GM21529 (cell line): ENCODE data around the gene EDC4.
"Not testable (repeated sequence)": the region's sequence is repeated elsewhere in the genome, so short reads cannot be mapped to it uniquely, and the experiment has no call there.

ENCODE experiments used
- ATAC-seq: cut with Tn5 transposase; IDR thresholded peaks from one replicate; pipeline ENCODE4 v1.9.1; 2021; ENCODE audit not compliant: unreplicated experiment

EDC4 gene

DNA sequence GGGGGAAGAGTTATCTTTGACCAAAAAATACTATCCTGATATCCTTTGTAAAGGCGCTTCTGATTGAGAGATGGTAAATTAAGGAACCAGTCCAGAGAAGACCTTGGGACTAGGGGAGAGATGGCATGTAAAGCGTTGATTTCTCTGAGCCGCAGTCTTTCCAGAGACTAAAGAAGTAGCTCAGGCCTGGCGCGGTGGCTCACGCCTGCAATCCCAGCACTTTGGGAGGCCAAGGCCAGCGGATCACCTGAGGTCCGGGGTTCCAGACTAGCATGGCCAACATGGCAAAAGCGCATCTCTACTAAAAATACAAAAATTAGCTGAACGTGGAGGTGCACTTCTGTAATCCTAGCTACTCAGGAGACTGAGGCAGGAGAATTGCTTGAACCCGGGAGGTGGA is 24.7 kb upstream of the EDC4 start:
- ATAC-seq = no peak

DNA sequence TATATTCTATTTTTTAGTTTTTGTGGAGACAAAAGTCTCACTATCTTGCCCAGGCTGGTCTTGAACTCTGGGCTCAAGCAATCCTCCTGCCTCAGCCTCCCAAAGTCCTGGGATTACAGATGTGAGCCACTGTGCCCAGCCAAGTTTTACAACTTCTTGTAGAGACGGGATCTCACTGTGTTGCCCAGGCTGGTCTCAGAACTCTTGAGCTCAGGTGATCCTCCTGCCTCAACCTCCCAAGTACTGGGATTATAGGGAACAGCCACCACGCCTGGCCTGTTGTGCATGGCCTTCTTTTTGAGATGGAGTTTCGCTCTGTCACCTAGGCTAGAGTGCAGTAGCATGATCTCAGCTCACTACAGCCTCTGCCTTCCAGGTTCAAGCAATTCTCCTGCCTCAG is 19.2 kb upstream of the EDC4 start:
- no peak for ATAC-seq

DNA sequence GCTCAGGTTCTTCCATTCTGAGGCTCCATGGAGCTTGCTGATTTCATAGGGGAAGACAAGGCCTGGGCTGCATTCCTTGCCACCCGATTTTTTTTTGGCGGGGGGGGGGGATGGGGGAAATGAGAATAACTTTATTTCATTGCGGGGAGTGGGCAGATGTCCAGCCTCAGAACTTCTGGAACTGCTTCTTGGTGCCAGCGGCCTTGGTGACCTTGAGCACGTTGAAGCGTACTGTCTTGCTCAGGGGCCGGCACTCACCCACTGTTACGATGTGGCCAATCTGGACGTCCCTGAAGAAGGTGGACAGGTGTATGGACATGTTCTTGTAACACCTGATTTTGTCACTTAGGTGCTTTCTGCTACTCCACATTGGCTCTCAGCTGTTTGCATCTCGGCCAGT is 17.1 kb upstream of the EDC4 start:
- ATAC-seq = no peak

DNA sequence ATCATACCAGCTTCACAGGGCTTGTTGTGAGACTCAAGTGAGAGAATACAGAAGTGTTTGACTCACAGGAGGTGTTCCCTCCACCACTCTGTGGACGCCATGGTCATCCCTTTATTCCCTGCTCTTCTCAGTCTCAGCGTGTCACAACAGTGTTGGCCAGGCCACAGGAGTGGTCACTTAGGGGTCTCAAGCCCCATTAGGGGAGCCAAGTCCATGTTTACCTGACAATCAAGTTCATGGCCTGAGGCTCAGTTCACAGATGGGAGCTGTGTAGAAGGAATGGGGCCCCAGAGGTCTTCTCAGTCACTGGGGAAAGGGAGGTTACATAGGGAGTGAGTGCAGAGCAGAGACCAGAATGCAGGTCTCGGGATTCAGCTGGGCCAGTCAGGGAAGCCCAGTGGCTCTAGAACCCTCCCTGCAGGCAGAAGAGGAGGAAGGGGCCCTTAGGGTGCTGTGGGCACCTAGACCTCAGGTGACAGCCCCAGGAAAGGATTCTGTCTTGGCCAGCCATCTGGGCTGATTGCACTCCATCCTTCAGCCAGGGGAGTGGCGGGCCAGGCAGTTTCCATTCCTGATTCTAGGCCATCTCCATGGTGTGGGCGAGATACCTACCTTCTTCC is 15.8 kb upstream of the EDC4 start:
- ATAC-seq = no peak

DNA sequence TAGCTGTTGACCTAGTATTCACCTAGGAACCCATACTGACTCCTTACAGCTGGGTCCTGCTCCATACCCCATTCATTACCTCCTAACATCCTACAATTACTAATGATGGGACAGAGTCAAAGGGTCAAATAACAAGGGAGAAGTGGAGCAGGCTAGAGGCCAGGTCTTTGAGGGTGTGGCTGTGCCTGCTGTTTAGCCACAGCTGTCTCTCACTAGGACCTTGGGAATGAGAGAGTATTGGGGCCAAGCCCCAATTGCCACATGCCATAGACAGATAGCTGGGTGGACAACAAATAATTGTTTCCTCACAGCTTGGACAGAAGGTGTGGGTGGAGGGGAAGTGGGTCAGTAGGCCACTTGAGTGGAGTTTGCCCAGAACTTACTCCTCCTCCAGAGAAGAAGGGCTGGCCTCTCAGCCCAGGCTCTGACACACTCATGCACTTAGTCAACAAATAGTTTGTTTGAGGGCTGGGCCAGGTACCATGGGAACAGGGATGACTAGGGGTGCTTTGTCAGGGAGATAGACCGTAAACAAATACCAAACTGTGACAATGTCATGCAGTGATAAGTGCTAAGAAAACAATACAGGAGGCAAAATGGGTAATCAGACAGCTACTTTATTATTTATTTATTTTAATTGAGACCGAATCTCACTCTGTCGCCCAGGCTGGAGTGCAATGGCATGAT is 15.2 kb upstream of the EDC4 start:
- ATAC-seq = no peak

DNA sequence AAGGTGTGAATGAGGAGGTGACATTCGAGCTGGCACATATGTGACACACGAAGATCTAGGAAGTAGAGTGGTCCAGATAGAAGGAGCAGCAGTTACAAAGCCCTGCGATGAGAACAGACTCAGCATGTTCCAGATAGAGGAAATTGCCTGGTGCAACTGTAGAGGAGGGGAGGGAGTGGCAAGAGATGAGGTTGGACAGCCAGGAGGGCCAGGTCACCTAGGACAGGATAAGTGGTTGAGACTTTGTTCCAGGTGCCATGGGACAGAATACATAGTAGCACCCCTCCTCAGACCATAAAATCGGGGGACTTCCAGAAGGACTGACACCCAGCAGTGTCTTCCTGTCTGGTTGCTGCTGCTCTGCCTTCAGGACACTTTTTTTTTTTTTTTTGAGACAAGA is 14.4 kb upstream of the EDC4 start:
- no peak for ATAC-seq

DNA sequence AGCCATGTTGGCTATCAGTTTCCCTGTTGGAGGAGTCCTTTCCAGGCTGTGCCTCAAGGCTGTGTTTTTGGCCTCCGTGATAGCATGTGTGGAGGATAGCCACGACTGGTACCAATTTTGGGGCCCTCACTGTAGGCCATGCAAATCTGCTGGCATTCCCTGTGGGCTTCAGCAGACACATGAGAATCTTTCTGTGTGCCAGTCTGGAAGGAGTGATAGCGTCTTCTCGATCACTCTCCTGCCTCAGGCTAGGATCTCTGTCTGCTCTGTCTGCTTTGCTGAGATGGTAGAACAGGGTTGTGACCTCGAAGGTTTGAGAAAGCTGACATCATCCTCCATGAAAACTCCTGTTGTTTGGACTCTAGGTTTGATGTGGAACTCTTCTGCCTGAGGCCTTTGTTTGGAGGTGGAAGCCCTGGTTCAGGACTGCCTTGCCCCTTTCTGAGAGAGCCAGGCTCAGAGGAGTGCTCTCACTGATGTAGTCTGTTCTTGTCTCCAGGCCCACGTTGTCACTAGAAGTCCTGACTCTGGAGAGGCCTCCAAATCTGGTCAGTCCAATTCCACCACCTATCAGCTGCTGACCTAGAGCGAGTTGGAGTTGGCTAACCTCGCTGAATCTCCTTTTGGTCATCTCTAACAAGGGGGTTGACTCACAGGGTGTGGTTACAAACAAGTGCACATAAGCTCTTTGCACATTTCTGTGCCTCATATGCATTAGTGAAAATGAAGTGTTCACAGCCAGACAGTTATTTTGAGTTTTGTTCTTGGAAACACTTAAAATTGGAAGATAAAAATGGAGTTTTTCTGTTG is 12.1 kb upstream of the EDC4 start:
- no peak for ATAC-seq

DNA sequence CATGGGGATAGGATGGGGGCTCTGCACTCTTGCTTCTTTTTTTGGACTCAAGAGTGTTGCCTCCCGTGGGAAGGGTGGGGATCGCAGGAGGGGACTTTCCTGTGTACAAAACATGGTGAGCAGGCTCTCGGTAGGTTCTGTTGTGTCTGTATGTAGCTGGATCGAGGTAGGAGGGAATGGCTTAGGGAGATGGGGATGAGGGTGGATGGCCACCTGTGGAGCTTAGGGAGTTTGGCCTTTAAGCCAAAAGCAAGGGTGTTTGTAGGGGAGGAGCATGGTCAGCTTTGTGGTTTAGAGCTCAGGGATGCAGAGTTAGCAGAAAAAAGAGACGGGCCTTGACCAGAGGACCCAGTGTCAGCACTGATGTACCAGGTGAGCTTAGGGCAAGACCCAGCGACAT is 11.0 kb upstream of the EDC4 start:
- ATAC-seq = no peak

DNA sequence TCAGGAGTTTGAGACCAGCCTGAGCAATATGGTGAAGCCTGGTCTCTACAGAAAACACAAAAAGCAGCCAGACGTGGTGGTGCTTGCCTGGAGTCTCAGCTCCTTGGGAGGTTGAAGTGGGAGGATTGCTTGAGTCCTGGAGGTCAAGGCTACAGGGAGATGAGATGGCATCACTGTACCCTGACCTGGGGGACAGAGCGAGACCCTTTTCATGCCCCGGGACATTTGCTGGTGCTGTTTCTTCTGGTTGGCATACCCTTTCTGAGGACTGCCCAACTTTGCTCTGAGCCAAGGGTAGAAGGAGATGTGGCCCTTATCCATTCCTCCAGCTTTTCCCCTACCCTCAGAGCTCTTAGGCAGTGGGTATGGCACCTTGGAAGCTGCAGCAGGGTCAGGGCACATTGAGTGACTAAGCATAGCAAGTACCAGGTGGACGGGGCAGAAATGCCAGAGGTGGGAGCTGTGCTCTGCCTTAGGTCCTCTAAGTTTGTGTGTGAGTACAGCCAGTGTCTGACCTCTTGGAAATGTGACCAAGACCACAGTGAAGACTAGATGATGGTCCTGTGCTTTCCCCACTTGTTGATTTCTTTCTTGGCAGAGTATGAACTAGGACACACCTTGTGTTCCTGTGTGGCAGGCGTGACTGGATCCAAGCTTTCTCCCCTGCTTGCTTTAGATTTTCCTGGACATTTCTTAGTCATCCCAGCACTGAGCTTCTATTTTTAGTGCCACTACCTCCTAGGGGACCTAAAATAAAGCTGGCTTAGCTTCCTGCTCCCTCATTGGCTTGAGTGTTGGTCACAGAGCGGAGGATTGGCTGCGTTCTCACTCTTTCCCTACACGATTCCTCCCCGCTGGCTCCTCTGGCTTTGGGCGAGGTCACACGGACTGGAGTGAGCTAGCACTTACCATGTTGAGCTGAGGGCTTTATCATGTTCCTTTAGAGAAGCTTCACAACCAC is 9.9 kb upstream of the EDC4 start:
- no peak for ATAC-seq

DNA sequence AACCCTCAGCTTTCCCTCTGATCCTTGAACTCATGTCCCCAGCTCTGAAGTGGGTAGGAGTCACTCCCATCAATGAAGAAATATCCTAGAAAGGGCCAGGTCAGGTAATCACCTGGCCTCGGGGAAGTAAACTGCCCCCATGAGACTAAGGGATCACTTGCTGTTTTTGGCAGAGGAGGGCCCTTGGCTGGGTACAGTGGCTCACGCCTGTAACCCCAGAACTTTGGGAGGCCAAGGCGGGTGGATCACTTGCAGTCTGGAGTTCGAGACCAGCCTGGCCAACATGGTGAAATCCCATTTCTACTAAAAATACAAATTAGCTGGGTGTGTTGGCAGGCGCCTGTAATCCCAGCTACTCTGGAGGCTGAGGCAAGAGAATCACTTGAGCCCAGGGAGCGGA is 8.8 kb upstream of the EDC4 start:
- not testable (repeated sequence) for ATAC-seq

DNA sequence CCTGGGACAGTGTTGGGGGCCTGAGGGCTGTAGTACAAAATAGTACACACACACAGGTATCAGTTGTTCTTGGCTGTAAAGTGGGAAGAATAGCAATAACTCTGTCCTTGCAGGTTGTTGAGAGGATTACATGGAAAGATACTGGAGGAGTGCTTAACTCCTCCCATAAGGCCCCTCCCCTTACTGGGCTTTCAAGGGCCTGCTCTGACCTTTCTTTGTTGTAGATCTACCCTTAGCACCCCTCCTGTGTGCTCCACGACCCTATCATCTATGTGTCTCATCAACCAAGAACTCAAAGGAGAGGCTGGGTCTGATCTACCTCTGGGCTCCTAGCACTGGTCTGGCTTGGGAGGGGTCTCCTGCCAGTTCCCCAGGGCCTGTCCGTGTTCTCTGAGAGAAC is 8.3 kb upstream of the EDC4 start:
- ATAC-seq = no peak

DNA sequence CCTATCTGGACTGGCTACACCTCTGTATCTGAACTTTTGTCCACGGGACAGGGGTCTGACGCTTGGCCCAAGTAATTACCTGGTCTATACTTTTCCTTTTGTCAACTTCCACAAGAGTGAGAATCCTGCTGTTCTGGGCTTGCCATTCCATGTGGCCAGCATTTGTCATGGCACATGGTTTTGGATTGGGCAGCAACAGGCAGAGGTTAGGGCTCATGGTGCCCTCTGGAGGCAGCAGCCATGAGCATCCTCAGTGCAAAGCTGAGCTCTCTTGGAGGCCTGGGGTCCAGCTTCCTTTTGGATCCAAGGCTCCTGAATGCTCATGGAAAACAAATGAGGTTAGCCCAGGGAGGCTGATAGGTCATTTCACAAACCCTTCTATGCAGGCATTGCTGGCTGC is 7.5 kb upstream of the EDC4 start:
- no peak for ATAC-seq

DNA sequence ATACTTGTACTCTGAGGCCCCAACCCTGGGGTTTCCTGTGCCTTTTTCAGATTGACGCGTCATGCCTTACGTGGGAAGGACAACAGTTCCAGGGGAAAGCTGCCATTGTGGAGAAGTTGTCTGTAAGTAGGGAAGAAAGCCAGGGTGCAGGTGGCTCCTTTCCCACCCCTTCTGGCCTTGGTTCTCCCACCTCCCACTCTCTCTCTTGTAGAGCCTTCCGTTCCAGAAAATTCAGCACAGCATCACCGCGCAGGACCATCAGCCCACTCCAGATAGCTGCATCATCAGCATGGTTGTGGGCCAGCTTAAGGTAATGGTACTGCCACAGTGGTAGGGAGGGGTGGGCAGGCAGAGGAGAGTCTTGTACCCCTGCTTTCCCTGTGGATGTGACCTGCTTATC is 4.6 kb upstream of the EDC4 start:
- ATAC-seq = no peak

DNA sequence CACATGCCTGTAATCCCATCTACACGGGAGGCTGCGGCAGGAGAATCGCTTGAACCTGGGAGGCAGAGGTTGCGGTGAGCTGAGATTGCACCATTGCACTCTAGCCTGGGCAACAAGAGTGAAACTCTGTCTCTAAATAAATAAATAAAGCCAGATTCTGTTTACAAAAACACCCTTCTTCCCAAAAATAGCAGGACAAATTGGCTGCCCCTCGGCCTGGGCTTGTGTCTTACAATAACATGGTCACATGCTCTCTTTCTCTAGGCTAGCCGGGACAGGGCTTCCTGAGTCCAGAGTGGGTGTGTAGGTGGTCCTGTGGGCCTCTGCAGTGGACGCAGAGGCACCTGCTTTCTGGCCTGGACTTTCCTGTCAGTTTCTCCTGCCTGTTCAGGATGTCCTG is 3.2 kb upstream of the EDC4 start:
- no peak for ATAC-seq

DNA sequence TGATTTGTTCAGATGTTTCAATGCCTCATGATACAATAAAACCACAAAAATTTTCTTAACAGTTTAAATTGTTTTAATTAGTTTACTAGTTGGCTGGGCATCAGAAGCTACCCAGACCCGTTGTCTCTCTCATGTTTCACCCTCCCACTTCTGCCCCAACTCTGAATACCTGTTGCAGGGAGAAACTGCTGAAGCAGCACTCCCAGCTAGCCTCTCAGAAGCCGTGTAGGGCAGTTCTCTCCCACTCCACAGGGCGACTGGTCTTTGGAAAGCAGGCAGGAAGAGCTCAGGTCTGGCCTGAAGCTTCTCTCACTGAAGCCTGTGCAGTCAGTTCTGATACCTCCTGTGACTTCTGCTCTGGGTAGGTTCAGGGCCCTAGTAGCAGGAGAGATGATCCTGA is 1.6 kb upstream of the EDC4 start:
- ATAC-seq = no peak

DNA sequence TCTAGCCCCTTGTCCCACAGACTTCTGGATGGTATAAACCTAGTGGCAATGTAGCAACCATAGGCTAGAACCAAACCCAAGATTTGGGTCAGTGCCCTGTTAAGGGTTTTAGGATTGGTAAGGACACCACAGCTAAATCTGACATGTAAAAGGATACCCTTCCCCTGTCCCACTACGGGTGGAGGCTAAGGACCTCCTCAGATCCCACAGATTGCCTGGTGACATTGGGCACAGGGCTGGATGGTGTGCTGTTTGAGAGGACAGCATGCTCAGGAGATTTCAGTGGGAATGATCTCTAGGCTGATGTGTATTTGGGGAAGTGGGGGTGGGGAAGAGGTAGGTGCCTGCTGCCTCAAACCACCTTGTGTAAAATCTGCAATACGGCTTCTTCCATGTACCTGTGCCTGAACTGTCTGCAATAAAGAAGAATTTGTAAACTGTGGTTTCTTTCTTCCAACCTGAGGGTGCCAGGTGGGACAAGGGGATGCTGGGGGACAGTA is 671 bp upstream of the EDC4 start:
- ATAC-seq = no peak

DNA sequence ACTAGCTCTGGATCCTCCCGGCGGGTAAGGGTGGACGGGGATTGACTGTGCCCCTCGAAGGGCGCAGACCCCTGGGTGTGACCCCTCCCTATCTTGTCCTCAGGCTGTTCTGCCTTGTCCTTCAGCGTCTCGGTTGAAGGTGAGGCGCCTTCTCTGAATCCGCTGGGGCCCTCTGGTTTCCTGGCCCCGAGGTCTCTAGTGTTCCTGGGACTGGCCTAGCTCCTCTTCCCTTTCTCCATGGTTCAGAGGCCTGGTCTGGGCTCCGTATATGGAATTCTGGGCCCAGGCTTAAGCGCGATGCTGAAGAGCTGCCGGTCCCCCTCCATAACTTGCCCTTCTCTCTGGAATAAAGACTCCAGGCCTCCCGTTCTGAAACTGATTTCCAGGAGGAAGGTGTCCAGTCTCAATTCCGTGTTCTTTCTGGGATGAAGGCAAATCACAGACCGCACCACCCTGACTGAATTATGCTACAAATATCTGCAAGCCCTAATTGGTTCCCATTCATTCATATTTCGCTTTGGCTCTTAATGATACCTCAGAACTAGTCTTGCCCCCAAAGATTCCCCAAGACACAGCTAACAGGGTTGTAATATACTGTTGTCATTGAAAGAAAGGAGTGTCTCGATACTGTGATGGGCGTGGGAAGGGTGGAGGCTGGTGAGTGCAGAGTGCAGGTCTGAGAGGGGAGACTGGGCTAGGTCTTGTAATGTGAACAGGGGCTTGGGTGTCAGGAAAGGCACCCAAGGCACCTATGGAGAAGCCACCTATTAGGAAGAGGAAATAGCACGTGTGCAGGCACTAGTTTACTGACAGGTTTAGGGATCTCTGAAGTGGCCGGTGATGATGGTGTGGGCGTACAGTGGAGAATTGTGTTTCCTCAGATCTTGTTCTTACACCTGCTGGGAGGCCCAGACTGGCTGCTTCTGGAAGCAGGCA is 851 bp downstream of the EDC4 start:
- ATAC-seq = peak; percentile 9

DNA sequence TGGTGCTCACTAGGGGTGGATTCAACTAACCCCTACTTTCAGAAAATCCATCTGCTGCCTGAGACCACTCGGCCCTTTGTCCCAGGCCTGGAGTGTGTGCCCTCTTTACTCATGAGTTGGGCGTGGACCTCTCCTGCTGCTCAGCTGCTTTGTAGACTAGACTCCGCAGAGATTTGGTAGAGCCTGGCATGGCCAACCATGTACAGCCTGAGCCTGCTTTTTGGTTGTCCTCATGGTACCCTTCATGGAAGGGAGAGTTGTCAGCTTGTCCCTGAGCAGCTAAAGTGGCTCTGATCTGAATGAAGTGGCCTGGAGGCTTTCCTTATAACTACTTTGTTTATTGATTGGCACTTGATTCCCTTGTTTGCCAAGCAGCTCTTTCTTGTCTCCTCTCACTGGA is 1.5 kb downstream of the EDC4 start:
- no peak for ATAC-seq

DNA sequence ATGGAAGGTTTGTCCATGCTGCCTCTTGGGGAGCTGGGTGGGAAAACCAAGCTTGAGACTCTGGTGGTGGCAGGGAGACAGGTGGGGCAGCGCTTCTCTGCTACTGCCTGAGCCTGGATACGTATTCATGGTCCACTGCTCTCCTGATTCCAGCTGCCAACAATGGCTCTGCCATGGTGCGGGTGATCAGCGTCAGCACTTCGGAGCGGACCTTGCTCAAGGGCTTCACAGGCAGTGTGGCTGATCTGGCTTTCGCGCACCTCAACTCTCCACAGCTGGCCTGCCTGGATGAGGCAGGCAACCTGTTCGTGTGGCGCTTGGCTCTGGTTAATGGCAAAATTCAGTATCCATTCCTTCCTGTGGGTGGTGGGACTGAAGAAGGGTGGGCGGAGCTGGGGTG is 4.2 kb downstream of the EDC4 start:
- no peak for ATAC-seq

DNA sequence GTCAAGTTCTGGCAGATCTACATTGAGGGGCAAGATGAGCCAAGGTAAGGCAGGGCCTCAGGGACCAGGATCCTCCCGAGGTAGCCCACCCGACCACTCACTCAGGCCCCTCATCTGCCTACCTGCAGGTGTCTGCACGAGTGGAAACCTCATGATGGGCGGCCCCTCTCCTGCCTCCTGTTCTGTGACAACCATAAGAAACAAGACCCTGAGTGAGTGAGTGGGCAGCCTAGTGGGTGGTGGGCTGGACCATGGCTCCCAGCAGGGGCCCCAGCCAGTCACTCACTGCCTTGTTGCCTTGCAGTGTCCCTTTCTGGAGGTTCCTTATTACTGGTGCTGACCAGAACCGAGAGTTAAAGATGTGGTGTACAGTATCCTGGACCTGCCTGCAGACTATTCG is 5.4 kb downstream of the EDC4 start:
- ATAC-seq = no peak
